SK-MEL-5 (cell line): ENCODE data around the gene STX8. TPM values are rescaled to one million over a fixed set of nuclear protein-coding genes. Genes with fewer than 3 reads are reported as not detected.

Source experiments
- DNase-seq: peaks from one replicate; pipeline ENCODE4 v3.0.0-alpha.2; 2016; ENCODE audit warnings: low read depth, low spot score
- in situ Hi-C: cut with HindIII; loops from 2 replicates; pipeline ENCODE4 v1.10.0; 2016; ENCODE audit warnings: low sequenced_read_pairs, high pct_unique_total_duplicates, low pct_unique_long_range_greater_than_20kb
- total RNA-seq: library from RNA; depleted of rRNA; stranded (reverse); fragments of >200 nt; shearing (Covaris generic); gene quantifications from 2 replicates; pipeline ENCODE4 v1.2.3, GENCODE V29; 2014

Gene STX8
- total RNA-seq, 1 experiment from 2014 or later, result 138 TPM

GRCh38 chr17:9309216-9309615, 266.4 kb downstream of the STX8 start:
- in situ Hi-C loops, result no loop called here
- DNase-seq, result no peak

- in situ Hi-C loops, result no loop called here
- no peak for DNase-seq
These were observed 267.6 kb downstream of the STX8 start for GRCh38 chr17:9308069-9308468.

GRCh38 chr17:9307313-9307998, 268.2 kb downstream of the STX8 start:
- in situ Hi-C loops, result no loop called here
- DNase-seq, result no peak

- no peak for DNase-seq
- in situ Hi-C loops, result no loop called here
These were observed 269.5 kb downstream of the STX8 start for GRCh38 chr17:9306086-9306485.

GRCh38 chr17:9299695-9300094, 275.9 kb downstream of the STX8 start:
- DNase-seq, result no peak
- in situ Hi-C loops, result no loop called here

- in situ Hi-C loops, result no loop called here
- DNase-seq, result peak; percentile 7
These were observed 276.8 kb downstream of the STX8 start for GRCh38 chr17:9298776-9299295.

- no peak for DNase-seq
- in situ Hi-C loops, result no loop called here
These were observed 277.5 kb downstream of the STX8 start for GRCh38 chr17:9298135-9298534.

GRCh38 chr17:9294661-9295210, 280.9 kb downstream of the STX8 start:
- no peak for DNase-seq
- in situ Hi-C loops, result no loop called here

GRCh38 chr17:9292561-9292941, 283.1 kb downstream of the STX8 start:
- in situ Hi-C loops, result no loop called here
- no peak for DNase-seq

- peak; percentile 52 for DNase-seq
- in situ Hi-C loops, result no loop called here
These were observed 283.6 kb downstream of the STX8 start for GRCh38 chr17:9291912-9292560.

- in situ Hi-C loops, result no loop called here
These were observed 285.4 kb downstream of the STX8 start for GRCh38 chr17:9290226-9290613.

GRCh38 chr17:9287306-9287705, 288.3 kb downstream of the STX8 start:
- no peak for DNase-seq
- in situ Hi-C loops, result no loop called here

More at GRCh38 chr17:9290226-9290613, 285.4 kb downstream of the STX8 start:
- no peak for DNase-seq

GRCh38 chr17:9286434-9286833, 289.2 kb downstream of the STX8 start:
- in situ Hi-C loops, result no loop called here
- no peak for DNase-seq

- in situ Hi-C loops, result no loop called here
- no peak for DNase-seq
These were observed 289.8 kb downstream of the STX8 start for GRCh38 chr17:9285602-9286427.

- in situ Hi-C loops, result no loop called here
- no peak for DNase-seq
These were observed 290.7 kb downstream of the STX8 start for GRCh38 chr17:9284884-9285283.

GRCh38 chr17:9283909-9284308, 291.7 kb downstream of the STX8 start:
- in situ Hi-C loops, result no loop called here
- no peak for DNase-seq

- in situ Hi-C loops, result no loop called here
- no peak for DNase-seq
These were observed 295.7 kb downstream of the STX8 start for GRCh38 chr17:9279893-9280292.

- in situ Hi-C loops, result no loop called here
- no peak for DNase-seq
These were observed 300.6 kb downstream of the STX8 start for GRCh38 chr17:9274973-9275372.
